ENCODE measurements around the gene KAT2B.

KAT2B gene

DNA sequence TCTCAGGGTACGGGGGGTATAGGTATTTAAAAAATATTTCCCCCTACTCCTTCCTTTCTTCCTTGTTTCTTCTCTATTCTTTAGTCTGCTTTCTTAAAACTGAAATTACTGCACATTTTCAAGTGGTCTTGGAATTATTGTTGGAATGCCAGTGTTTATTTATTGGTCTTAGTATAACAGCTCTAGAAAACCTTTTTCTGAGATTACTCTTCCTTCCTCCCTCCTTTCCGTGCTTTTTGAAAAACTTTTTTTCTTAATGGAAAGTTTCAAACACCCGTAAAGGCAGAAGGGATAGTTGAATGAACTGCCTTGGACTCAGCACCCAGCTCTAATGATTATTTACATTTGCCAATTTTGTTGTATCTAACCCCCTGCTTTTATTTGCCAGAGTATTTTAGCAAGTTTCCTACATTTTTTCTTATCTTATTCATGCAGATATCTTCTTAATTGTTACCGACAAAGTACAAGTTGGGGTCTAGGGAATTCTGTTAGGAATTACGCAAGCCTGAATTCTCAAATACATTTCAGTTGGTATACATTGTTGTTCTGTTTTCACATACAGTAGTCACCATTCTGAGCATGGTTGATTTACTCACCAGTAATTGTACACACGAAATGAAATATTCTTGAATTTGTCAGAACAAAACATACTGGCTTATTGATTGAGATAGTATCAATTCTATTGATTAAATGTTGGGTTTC is 36.2 kb downstream of the KAT2B start:
- no peaks in the 10 kb centered on the region for H3K36me3 ChIP-seq (ENCODE audit: insufficient read depth)
- H3K9ac ChIP-seq, result no peak overlapping the region
- no peaks in the 10 kb centered on the region for H3K79me2 ChIP-seq (ENCODE audit: insufficient read depth, low read depth)
- TF ChIP-seq, protein P1, sequence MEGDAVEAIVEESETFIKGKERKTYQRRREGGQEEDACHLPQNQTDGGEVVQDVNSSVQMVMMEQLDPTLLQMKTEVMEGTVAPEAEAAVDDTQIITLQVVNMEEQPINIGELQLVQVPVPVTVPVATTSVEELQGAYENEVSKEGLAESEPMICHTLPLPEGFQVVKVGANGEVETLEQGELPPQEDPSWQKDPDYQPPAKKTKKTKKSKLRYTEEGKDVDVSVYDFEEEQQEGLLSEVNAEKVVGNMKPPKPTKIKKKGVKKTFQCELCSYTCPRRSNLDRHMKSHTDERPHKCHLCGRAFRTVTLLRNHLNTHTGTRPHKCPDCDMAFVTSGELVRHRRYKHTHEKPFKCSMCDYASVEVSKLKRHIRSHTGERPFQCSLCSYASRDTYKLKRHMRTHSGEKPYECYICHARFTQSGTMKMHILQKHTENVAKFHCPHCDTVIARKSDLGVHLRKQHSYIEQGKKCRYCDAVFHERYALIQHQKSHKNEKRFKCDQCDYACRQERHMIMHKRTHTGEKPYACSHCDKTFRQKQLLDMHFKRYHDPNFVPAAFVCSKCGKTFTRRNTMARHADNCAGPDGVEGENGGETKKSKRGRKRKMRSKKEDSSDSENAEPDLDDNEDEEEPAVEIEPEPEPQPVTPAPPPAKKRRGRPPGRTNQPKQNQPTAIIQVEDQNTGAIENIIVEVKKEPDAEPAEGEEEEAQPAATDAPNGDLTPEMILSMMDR (conservative IDR thresholded peaks at IDR 0.05; ENCODE audit: low read depth, low read length), result no peak
- no peak overlapping the region for H3K27ac ChIP-seq
- no peaks in the 10 kb centered on the region for H3K4me1 ChIP-seq (ENCODE audit: low read depth, poor library complexity, severe bottlenecking)
- H4K20me1 ChIP-seq (ENCODE audit: insufficient read depth), result no peaks in the 10 kb centered on the region
- no peak overlapping the region for H3K4me2 ChIP-seq
- no peaks in the 10 kb centered on the region for H3K27me3 ChIP-seq (ENCODE audit: insufficient read depth, low read depth)
- no peak overlapping the region for H2AFZ ChIP-seq (ENCODE audit: low read depth)
- no peak overlapping the region for H3K4me3 ChIP-seq (IDR thresholded peaks at IDR 0.05; ENCODE audit: insufficient read depth, low read depth, low read length)

DNA sequence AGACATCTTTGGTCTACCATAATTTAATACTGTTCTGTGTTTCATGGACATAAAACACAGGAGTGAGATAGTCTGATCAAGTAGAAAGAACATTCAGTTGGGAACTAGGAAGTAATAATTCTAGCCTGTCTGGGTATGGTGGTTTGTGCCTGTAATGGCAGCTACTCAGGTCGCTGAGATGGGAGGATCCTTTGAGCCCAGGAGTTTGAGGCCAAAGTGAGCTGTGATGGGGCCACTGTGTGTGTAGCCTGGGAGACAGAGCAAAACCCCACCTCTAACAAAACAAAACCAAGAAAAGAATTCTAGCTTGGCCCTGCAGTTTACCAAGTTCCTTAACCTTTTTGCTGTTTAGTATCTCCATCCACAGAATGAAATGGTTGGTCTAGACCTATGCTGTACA is 36.8 kb downstream of the KAT2B start:
- no peaks in the 10 kb centered on the region for H4K20me1 ChIP-seq (ENCODE audit: insufficient read depth)
- H3K36me3 ChIP-seq (ENCODE audit: insufficient read depth), result no peaks in the 10 kb centered on the region
- no peak overlapping the region for H3K27ac ChIP-seq
- H3K4me2 ChIP-seq, result no peak overlapping the region
- no peak overlapping the region for H3K4me3 ChIP-seq (IDR thresholded peaks at IDR 0.05; ENCODE audit: insufficient read depth, low read depth, low read length)
- no peak overlapping the region for H3K9ac ChIP-seq
- H3K79me2 ChIP-seq (ENCODE audit: insufficient read depth, low read depth), result no peaks in the 10 kb centered on the region
- no peaks in the 10 kb centered on the region for H3K27me3 ChIP-seq (ENCODE audit: insufficient read depth, low read depth)
- TF ChIP-seq, protein P1 (conservative IDR thresholded peaks at IDR 0.05; ENCODE audit: low read depth, low read length), result no peak
- H3K4me1 ChIP-seq (ENCODE audit: low read depth, poor library complexity, severe bottlenecking), result no peaks in the 10 kb centered on the region
- H2AFZ ChIP-seq (ENCODE audit: low read depth), result no peak overlapping the region

DNA sequence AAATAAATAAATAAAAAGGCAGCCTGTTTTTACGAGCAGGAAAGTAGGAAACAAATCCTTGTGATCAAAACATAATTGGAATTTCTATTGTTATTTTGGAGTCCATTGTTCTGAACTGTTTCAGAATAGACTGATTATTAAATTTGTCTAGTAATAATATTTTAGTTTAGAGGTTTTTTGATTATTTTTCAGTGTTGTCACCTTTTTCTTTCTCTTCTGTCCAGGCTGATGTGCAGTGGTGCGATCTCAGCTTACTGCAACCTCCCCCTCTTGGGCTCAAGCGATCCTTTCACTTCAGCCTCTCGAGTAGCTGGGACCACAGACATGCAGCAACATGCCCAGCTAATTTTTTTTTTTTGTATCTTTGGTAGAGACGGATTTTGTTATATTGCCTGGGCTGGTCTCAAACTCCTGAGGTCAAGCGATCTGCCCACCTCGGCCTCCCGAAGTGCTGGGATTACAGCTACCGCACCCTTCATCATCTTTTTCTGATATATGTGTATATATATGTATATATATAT is 38.0 kb downstream of the KAT2B start:
- no peak overlapping the region for H3K27ac ChIP-seq
- H3K4me1 ChIP-seq (ENCODE audit: low read depth, poor library complexity, severe bottlenecking), result no peaks in the 10 kb centered on the region
- no peaks in the 10 kb centered on the region for H4K20me1 ChIP-seq (ENCODE audit: insufficient read depth)
- no peaks in the 10 kb centered on the region for H3K36me3 ChIP-seq (ENCODE audit: insufficient read depth)
- H3K4me2 ChIP-seq, result no peak overlapping the region
- TF ChIP-seq, protein P1 (conservative IDR thresholded peaks at IDR 0.05; ENCODE audit: low read depth, low read length), result no peak
- no peak overlapping the region for H3K9ac ChIP-seq
- H3K4me3 ChIP-seq (IDR thresholded peaks at IDR 0.05; ENCODE audit: insufficient read depth, low read depth, low read length), result no peak overlapping the region
- no peaks in the 10 kb centered on the region for H3K79me2 ChIP-seq (ENCODE audit: insufficient read depth, low read depth)
- no peak overlapping the region for H2AFZ ChIP-seq (ENCODE audit: low read depth)
- no peaks in the 10 kb centered on the region for H3K27me3 ChIP-seq (ENCODE audit: insufficient read depth, low read depth)

DNA sequence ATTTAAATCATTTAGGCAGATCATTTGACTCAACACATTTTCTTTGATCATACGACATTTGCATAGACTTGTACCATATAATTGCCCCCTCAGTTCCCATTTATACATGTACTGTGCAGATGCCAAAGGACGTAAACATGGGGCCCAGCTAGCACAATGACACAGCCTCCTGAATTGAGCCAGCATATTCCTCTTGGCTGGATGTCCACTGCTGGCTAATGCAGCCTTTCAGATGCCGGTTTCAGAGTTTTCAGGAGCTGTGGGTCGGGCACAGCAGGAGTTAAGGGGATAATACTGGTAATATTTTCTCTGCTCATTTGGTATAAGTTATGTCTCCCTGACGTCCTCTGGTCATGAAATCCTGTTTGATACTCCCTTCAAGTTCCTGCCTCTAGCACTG is 39.4 kb downstream of the KAT2B start:
- Histone ChIP-seq H3K4me3 (IDR thresholded peaks at IDR 0.05; ENCODE audit: insufficient read depth, low read depth, low read length) (no peak overlapping the region), H4K20me1 (ENCODE audit: insufficient read depth) (no peaks in the 10 kb centered on the region), H3K79me2 (ENCODE audit: insufficient read depth, low read depth) (no peaks in the 10 kb centered on the region), H3K4me1 (ENCODE audit: low read depth, poor library complexity, severe bottlenecking) (peaks cover 1% of the 10 kb centered on the region), H3K9ac (no peak overlapping the region), H3K36me3 (ENCODE audit: insufficient read depth) (no peaks in the 10 kb centered on the region), H2AFZ (ENCODE audit: low read depth) (no peak overlapping the region), H3K4me2 (no peak overlapping the region), H3K27ac (no peak overlapping the region), H3K27me3 (ENCODE audit: insufficient read depth, low read depth) (no peaks in the 10 kb centered on the region)
- TF ChIP-seq, protein P1 (conservative IDR thresholded peaks at IDR 0.05; ENCODE audit: low read depth, low read length), result no peak
